Measurements from ENCODE around the gene PLCB2.

The PLCB2 gene

GRCh38 chr15:40265875-40266274 lies 41.9 kb downstream of the PLCB2 start:
- DNase-seq: no peak

GRCh38 chr15:40265355-40265754 lies 42.4 kb downstream of the PLCB2 start:
- DNase-seq: no peak

GRCh38 chr15:40264321-40265153 lies 43.2 kb downstream of the PLCB2 start:
- DNase-seq: no peak

DNA sequence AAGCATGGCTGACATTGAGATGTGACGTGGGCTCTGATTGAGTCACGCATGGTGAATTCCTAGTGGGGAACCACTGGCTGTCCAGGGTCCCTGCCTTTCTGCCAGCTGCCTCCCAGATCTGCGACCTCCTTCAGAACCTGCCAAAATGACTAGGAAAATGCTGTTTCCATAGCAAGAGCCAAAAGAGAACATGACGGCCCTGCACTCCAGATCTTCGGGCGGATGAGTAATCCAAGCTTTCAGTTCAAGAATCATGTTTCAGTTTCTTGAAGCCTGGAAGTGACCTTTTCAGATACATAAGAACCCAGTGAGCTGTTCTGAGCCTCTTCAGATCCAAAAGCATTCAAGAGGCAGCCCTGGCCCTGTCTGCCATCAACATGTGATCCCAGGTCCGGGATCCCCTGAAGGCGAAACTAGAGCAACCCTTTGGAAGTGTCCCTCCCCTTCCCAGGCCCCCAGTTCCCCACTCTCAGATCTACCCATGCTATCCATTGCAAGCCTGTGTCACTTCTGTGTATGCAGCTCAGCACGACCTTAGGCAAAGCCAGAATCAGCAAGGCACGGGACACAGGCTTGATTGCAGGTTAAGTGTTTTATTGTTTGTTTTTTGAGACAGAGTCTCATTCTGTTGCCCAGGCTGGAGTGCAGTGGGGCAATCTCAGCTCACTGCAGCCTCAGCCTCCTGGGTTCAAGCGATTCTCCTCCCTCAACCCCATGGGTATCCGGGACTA lies 44.5 kb downstream of the PLCB2 start:
- DNase-seq: no peak

DNA sequence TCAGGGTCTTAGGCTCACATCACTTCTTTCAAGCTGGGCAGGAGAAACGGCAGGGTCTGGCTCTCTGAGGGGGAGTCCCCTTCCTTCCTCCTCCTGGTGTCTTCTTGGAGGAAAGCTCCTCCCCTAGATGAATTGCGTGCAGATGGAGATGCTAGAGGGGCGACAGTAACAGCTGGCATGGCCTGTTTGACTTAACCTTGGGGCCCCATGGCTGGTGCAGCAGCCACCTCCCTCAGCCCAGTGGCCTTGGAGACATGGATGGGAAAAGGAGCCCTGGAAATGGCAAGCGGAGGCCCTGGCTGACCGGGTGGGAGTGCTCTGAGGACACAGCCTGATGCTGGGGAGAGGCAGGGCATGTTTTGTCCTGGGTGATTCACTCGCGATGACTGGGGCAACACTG lies 48.7 kb downstream of the PLCB2 start:
- no peak for DNase-seq

GRCh38 chr15:40258544-40258943 lies 49.2 kb downstream of the PLCB2 start:
- DNase-seq: peak; percentile 78

DNA sequence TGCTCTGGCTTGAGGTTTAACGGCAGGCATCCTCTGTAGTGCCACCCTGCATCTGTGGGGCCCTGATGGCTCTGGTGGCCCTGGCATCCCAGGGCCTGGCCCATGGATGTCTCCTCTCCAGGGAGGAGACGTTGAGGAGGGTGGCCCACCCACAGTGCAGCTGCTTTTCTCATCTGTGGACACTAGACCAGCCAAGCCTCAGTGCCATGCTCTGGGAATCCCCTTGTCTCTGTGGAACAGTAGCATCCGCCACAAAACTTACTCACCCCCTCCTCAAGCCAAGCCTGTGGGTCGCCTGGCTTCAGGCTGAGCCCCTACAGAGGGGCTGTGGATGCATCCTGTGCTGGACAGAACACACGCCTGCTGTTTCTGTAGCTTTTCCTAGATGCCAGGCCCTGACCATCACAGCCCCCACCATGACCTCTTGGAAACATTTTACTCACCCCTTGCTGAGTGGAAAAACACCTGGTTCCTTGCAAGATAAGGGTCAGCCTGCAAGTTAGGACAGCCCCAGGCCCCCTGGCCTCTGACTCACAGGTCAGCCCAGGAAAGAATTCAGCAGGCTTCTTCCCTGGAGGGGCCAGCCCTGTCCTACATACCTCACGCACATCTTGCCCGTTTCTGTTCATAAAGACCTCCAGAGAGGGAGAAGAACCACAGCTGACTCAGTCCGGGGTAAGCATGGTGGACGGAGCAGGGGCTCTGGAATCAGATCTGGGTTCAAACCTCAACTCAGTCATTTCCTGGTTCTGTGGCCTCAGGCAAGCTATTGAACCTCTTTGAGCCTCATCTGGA lies 49.9 kb downstream of the PLCB2 start:
- DNase-seq: peak; percentile 98

DNA sequence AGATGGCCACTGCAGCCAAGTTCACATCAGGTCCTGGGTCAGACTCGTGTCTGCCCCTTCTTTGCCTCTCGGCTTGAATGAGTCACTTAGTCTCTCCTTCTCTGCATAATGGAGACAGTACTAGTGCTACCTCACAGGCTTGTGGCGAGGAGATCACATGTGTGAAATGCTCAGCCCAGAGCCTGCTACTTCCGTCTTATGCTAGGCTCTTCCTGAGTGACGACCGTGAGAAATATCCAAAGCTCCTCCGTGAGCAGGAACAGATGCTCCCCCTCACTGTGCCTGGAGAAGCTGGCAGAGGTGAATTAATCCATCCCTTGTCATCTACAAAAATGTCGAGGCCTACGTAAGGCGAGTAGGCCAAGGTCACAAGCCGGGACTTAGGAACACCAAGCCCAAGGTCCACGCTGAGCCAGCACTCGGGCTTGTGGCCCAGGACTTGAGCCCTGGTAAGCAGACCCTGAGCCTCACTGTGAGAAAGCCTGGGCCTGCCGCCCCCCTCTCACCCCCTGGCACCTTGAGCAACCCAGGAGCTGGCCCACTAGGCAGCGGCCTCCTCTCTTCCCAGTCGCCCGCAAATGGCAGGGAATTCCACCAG lies 51.0 kb downstream of the PLCB2 start:
- DNase-seq: peak; percentile 86

- no peak for DNase-seq
These were observed 52.7 kb downstream of the PLCB2 start for GRCh38 chr15:40255033-40255432.

DNA sequence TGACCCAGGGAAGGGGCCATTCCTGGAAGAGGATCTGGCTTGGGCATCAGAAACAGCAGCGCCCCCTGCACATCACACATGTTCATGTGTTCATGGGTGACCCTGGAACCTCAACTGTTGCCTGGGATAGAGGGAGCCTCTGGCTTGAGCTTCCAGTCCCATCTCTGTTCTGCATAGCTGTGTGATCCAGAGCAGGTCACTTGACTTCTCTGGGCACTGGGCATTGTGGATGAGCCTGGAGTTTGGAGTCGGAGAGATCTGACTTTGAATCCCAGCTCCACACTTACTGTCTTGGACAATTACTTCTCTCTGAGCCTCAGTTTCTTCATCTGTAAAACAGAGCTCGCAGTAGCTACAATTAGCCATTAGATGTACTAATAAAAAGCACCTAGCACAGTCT lies 53.3 kb downstream of the PLCB2 start:
- DNase-seq: no peak

- DNase-seq: no peak
These were observed 54.5 kb downstream of the PLCB2 start for GRCh38 chr15:40253167-40253790.

GRCh38 chr15:40252438-40253166 lies 55.1 kb downstream of the PLCB2 start:
- DNase-seq: no peak

- DNase-seq: no peak
These were observed 55.6 kb downstream of the PLCB2 start for GRCh38 chr15:40252141-40252437.

DNA sequence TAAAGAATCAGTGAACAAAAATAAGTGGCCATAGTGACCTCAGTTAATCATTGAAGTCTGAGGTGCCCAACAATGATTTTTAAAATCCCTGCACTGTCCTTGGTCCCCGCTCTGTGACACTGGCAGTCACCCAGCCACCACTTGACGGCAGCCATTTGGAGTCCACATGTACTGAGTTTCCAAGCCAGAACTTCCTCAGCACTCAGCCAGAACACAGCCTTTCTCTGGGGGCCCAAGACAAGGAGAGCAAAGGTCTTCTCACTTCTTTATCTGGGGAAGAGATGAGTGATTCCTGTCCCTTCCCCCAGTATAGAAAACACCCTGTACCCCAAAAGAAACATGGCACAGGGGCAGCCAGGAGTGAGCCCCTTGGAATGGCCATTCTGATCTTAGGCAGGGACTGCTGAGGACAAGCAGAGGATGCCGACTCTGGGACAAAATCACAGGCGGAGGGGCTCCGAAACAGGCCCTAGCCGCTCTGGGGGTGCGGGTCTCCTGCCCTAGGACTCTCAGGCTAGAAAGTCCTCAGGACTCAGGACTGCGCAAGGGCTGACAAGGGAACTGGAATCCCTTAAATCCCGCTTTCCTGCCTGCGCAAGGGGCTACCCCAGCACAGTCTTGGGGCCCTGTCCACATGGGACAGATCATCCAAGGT lies 56.1 kb downstream of the PLCB2 start:
- DNase-seq: no peak

DNA sequence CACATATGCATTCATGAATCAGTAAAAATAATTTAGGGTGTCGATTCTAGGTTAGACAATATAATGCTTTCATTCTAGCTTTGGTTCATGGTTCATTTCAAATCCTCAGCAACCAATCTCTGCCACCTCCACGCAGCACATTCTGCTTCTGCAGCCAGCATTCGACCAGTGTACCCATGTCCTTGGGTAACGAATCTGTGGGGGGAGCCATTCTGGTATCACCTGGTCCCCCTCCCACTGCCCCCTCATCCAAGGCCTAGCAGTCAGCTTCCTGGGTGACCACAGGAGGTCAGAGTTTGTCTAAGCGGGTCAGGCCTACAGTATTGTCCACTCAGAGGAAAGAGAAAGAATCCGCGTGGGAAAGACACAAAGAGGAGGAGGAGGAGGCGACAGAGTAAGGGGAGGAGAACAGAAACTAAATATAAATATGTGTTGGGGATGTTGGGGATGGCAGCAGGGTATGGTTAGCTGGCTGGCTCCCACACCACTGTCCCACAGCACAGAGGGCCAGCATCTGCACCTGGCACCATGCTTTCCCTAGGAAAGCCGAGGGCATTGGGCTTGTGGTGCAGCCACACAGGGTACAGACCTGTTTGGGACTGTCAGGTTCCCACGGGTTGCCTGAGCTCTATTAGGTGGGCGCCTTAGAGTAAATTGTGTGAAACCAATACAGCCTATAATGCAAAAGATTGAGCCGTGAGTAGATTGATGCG lies 56.8 kb downstream of the PLCB2 start:
- DNase-seq: no peak

DNA sequence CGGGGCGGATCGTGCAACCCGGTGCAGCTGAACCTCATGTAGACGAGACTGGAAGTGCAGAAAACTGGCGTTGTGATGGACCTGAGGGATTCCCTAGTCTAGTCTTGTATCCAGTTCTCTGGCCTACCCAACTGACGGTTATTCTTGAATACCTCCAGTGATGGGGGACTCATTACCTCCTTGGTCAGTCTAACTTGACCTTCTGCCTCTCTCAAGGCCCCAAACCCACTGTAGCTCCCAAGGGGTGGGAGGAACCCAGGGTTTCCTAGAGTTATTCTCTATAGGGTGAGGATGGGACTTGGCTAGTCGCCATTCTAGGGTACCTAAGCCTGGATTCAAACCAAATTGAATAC lies 57.5 kb downstream of the PLCB2 start:
- DNase-seq: no peak

DNA sequence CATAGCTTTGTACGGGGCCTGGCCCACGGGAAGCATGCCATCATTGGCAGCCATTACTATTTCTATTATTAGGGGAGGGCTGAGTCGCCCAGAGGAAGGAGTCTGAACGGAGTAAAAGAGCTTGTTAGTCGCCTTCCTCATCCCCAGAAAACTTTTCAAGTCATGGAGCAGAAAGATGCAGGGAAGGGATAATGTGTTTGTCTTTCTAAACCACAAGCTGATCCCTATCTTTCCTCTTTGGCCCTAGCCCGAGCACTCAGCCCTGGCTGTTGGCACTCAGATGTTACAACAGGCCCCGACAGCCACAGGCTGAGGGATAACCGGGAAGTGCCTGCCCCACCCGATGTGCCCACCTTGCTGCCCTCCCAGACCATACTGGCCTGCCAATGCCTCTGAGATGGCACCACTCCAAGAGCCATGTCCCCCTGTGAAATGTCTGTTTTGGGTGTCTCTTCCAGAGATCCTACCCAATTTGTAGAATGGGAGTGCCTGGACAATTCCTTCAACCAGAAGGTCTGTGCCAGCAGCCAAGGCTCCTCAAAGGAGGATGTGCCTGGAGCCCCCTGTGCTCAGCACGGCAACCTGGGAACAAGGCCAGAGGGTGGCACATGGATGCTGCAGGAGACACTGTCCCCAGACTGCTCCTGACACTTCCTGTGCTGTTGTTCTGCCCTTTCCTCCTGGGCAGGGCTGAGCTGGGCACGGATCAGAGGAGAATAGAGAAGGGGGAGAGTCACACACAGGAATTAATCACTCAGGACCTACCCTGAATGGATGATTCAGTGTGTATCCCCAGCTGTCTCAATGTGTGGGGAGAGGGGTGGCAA lies 58.0 kb downstream of the PLCB2 start:
- peak; percentile 81 for DNase-seq

GRCh38 chr15:40248006-40248783 lies 59.5 kb downstream of the PLCB2 start:
- DNase-seq: no peak

DNA sequence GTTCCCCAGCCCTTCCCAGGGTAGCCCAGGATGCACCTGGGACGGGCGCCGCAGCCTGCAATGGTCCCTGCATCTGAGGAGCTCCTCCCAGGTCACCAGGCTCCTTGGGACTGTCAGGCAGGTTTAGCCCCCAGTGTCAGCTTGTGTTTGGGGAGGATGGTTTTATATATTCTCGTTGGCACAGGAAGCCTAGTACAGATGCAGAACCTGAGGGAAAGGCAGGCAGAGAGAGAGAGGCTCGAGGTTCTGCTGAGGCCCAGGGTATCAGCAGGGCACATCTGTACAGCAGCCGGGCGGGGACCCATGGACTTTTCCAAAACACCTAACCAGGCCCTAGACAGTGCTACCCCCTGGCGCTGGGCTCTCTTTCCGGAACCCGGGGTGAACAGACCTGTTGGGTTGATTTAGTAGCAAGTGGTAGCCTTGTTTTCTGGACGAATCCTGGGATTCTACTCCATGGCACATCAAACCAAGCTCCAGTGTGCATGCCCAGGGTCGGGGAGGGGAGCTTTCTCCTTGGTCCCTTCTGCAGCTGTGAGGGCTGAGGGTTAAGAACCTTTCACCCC lies 60.2 kb downstream of the PLCB2 start:
- DNase-seq: no peak
